GM19023 (cell line): Measurements from ENCODE around the gene CGNL1.

Experiments used
- ATAC-seq: cut with Tn5 transposase; IDR thresholded peaks from one replicate; pipeline ENCODE4 v1.9.1; 2021; ENCODE audit warnings: mild to moderate bottlenecking, moderate library complexity; ENCODE audit not compliant: unreplicated experiment

CGNL1 gene

GRCh38 chr15:57375827-57376695 is at the start of gene CGNL1:
Gene CGNL1 (plus strand): TSS chr15:57376505. CDS start chr15:57438000, 61,495 bp downstream.
- ATAC-seq, result no peak

GRCh38 chr15:57327985-57328471 is 48.3 kb upstream of the CGNL1 start:
- no peak for ATAC-seq

GRCh38 chr15:57328479-57328878 is 47.8 kb upstream of the CGNL1 start:
- ATAC-seq, result no peak

GRCh38 chr15:57328897-57329296 is 47.4 kb upstream of the CGNL1 start:
- ATAC-seq, result no peak

GRCh38 chr15:57329582-57330367 is 46.5 kb upstream of the CGNL1 start:
- ATAC-seq, result no peak

- ATAC-seq, result no peak
Measured at GRCh38 chr15:57330619-57331340, 45.5 kb upstream of the CGNL1 start.

- no peak for ATAC-seq
Measured at GRCh38 chr15:57332326-57332725, 44.0 kb upstream of the CGNL1 start.

GRCh38 chr15:57333487-57333886 is 42.8 kb upstream of the CGNL1 start:
- no peak for ATAC-seq

- no peak for ATAC-seq
Measured at GRCh38 chr15:57334257-57334656, 42.0 kb upstream of the CGNL1 start.

GRCh38 chr15:57335293-57335715 is 41.0 kb upstream of the CGNL1 start:
- no peak for ATAC-seq

- no peak for ATAC-seq
Measured at GRCh38 chr15:57335719-57336118, 40.6 kb upstream of the CGNL1 start.

GRCh38 chr15:57337868-57338411 is 38.4 kb upstream of the CGNL1 start:
- ATAC-seq, result no peak

- ATAC-seq, result no peak
Measured at GRCh38 chr15:57339321-57339720, 37.0 kb upstream of the CGNL1 start.

- ATAC-seq, result no peak
Measured at GRCh38 chr15:57340682-57341259, 35.5 kb upstream of the CGNL1 start.

- no peak for ATAC-seq
Measured at GRCh38 chr15:57343048-57343447, 33.3 kb upstream of the CGNL1 start.

- no peak for ATAC-seq
Measured at GRCh38 chr15:57343498-57343897, 32.8 kb upstream of the CGNL1 start.

GRCh38 chr15:57344282-57344681 is 32.0 kb upstream of the CGNL1 start:
- ATAC-seq, result no peak

- no peak for ATAC-seq
Measured at GRCh38 chr15:57345584-57345983, 30.7 kb upstream of the CGNL1 start.

GRCh38 chr15:57348081-57348480 is 28.2 kb upstream of the CGNL1 start:
- no peak for ATAC-seq

- ATAC-seq, result no peak
Measured at GRCh38 chr15:57352535-57353316, 23.6 kb upstream of the CGNL1 start.
